K562 (cell line): Measurements from ENCODE around the gene HCAR1. TPM values are rescaled to one million over a fixed set of nuclear protein-coding genes. Genes with fewer than 3 reads are reported as not detected.

ENCODE experiments used
- ATAC-seq: fragments of 200-7000 bp; cut with Tn5 transposase; 3 replicates; pipeline ENCODE4 v1.9.1; 2020; ENCODE audit warnings: moderate library complexity
- BruUV-seq: library from RNA; stranded (reverse); fragments of 400-500 nt; replicated peaks from 2 replicates; lab custom pipeline; 2021; lab: Mats Ljungman, UMichigan
- CTCF ChIA-PET: fragments of 300-600 bp; formaldehyde crosslinking; extraction: SDS; loops from one replicate; lab custom pipeline; 2021; ENCODE audit warnings: low intra/inter-chr PET ratio; lab: Yijun Ruan, JAX
- POLR2A ChIA-PET: fragments of 300-600, 350-650 bp; sonication (Branson Sonifier 250); formaldehyde crosslinking; extraction: SDS; loops from one replicate; lab custom pipeline; 2021; ENCODE audit warnings: antibody characterized with exemption, inconsistent platforms; lab: Yijun Ruan, JAX
- DNase-seq, 4 experiments: peaks; one replicate each; pipeline versions ENCODE4 v3.0.0 to v3.0.0-alpha.2; 2011 to 2018; ENCODE audit warnings: low spot score in 3 of 4, mixed read lengths in 3 of 4; ENCODE audit errors: extremely low read depth in 1 of 4
- FAIRE-seq: peaks from 2 replicates; lab custom pipeline; 2011; peaks lifted over from hg19 to GRCh38; lab: Jason Lieb, UNC
- H2AFZ ChIP-seq: 2 replicates; pipeline ENCODE4 v1.6.0; 2011; ENCODE audit warnings: low read depth, low read length, control low read depth, inconsistent platforms
- H3K27ac ChIP-seq: fragments of 200-600 bp; 3 replicates; pipeline ENCODE4 v1.8.0; 2011; ENCODE audit warnings: low read depth, mild to moderate bottlenecking, control low read depth, inconsistent platforms, low read length, moderate library complexity, mixed read lengths; ENCODE audit errors: extremely low read depth
- H3K27me3 ChIP-seq, 2 experiments: fragments of 300-600 bp in 1 of 2; 2 replicates in 1 of 2; 3 replicates in 1 of 2; pipeline versions ENCODE4 v1.6.0 to v1.8.0; 2011; ENCODE audit warnings: inconsistent platforms in 2 of 2, low read length in 2 of 2, mild to moderate bottlenecking in 1 of 2, mixed read lengths in 1 of 2, moderate library complexity in 1 of 2; ENCODE audit not compliant: control insufficient read depth in 2 of 2, insufficient read depth in 2 of 2
- H3K36me3 ChIP-seq: fragments of 300-600 bp; 3 replicates; pipeline ENCODE4 v1.8.0; 2011; ENCODE audit warnings: mild to moderate bottlenecking, low read length, inconsistent platforms; ENCODE audit not compliant: control insufficient read depth, insufficient read depth
- H3K4me1 ChIP-seq, 2 experiments: fragments of 200-600 bp in 1 of 2; replicated peaks in 1 of 2; 2 replicates in 1 of 2; 3 replicates in 1 of 2; pipeline versions ENCODE4 v1.5.1 to v1.8.0; 2011; ENCODE audit warnings: inconsistent platforms in 2 of 2, low read length in 2 of 2, mild to moderate bottlenecking in 1 of 2, mixed read lengths in 1 of 2, moderate library complexity in 1 of 2; ENCODE audit not compliant: control insufficient read depth in 2 of 2, insufficient read depth in 2 of 2
- H3K4me2 ChIP-seq: 2 replicates; pipeline ENCODE4 v1.6.1; 2011; ENCODE audit warnings: low read length, control low read depth, inconsistent platforms, mixed read lengths; ENCODE audit not compliant: insufficient read depth
- H3K4me3 ChIP-seq: fragments of 200-600 bp; sonication (generic), shearing (Covaris generic); 2 replicates; pipeline ENCODE4 v1.5.1; 2016; ENCODE audit warnings: control low read depth, inconsistent platforms
- H3K79me2 ChIP-seq: fragments of 200-600 bp; 3 replicates; pipeline ENCODE4 v1.8.0; 2011; ENCODE audit warnings: low read length, inconsistent platforms; ENCODE audit not compliant: control insufficient read depth, insufficient read depth
- H3K9ac ChIP-seq, 2 experiments: 2 replicates each; pipeline versions ENCODE4 v1.6.0 to v1.6.1; 2011; ENCODE audit warnings: low read depth in 2 of 2, low read length in 2 of 2, control low read depth in 1 of 2, inconsistent platforms in 1 of 2, mild to moderate bottlenecking in 1 of 2, mixed read lengths in 1 of 2; ENCODE audit not compliant: insufficient read depth in 1 of 2
- H3K9me1 ChIP-seq: one replicate; pipeline ENCODE4 v1.6.0; 2011; ENCODE audit warnings: inconsistent platforms, mild to moderate bottlenecking, low read length, moderate library complexity; ENCODE audit not compliant: control insufficient read depth, insufficient read depth
- H3K9me3 ChIP-seq: replicated peaks from 2 replicates; pipeline ENCODE4 v1.5.1; 2011; ENCODE audit warnings: low read depth, low read length, inconsistent platforms; ENCODE audit not compliant: control insufficient read depth, insufficient read depth
- H4K20me1 ChIP-seq: replicated peaks from 2 replicates; pipeline ENCODE4 v1.6.1; 2011; ENCODE audit warnings: low read length, inconsistent platforms, mixed read lengths; ENCODE audit not compliant: control insufficient read depth, insufficient read depth
- CEBPG ChIP-seq, 3 experiments: fragments of 200-800 bp in 1 of 3; sonication (Bioruptor generic) in 1 of 3; sonication (generic) in 1 of 3; formaldehyde crosslinking in 1 of 3; IDR thresholded peaks in 2 of 3; conservative IDR thresholded peaks in 1 of 3; 2 replicates each; pipeline versions ENCODE4 v1.6.1 to v1.8.0; 2016 to 2022; ENCODE audit warnings: missing compliant biosample characterization in 2 of 3, missing genetic modification characterization in 2 of 3, mild to moderate bottlenecking in 1 of 3, missing genetic modification reagents in 1 of 3
- EP300 ChIP-seq: IDR thresholded peaks from 2 replicates; pipeline ENCODE4 v1.6.1; 2012; ENCODE audit warnings: low read length, improper control_type of control experiment
- GABPB2 ChIP-seq: fragments of 250-450 bp; sonication (Bioruptor Pico); conservative IDR thresholded peaks from 2 replicates; pipeline ENCODE4 v1.5.1; 2021; ENCODE audit warnings: mild to moderate bottlenecking
- MTF1 ChIP-seq: fragments of 250-450 bp; sonication (Bioruptor Pico); IDR thresholded peaks from 2 replicates; pipeline ENCODE4 v1.9.0; 2021; ENCODE audit warnings: moderate library complexity, mild to moderate bottlenecking, inconsistent platforms, borderline replicate concordance
- NCOA2 ChIP-seq, 2 experiments: fragments of 450-650 bp; IDR thresholded peaks; 2 replicates each; pipeline ENCODE4 v1.6.1; 2018; ENCODE audit warnings: mild to moderate bottlenecking in 2 of 2, moderate library complexity in 1 of 2; ENCODE audit not compliant: partially characterized antibody in 2 of 2
- POLR2A ChIP-seq: fragments of 450-650 bp; conservative IDR thresholded peaks from 2 replicates; pipeline ENCODE4 v1.6.1; 2016
- RFX5 ChIP-seq: IDR thresholded peaks from 2 replicates; pipeline ENCODE4 v1.6.1; 2011; ENCODE audit warnings: low read depth, mild to moderate bottlenecking, improper control_type of control experiment, low read length
- RFX7 ChIP-seq: fragments of 250-450 bp; sonication (Bioruptor Pico); IDR thresholded peaks from 2 replicates; pipeline ENCODE4 v1.5.1; 2021; ENCODE audit warnings: mild to moderate bottlenecking
- RNF2 ChIP-seq: sonication (generic); IDR thresholded peaks from 2 replicates; pipeline ENCODE4 v1.6.1; 2016
- ZNF316 ChIP-seq: fragments of 450-650 bp; IDR thresholded peaks from 2 replicates; pipeline ENCODE4 v1.6.1; 2016
- WGBS: fragments of 100-300 bp; shearing (Covaris generic); methylation state at CpG from one replicate; pipeline ENCODE4 v1.1.6; 2016; ENCODE audit warnings: low coverage, mixed read lengths; ENCODE audit not compliant: insufficient coverage; ENCODE audit errors: missing lambda C conversion rate; 5-methylcytosine and 5-hydroxymethylcytosine counted together
- in situ Hi-C: fragments of 300-500 bp; cut with MboI; formaldehyde crosslinking; loops from 4 replicates; pipeline ENCODE4 v1.15.0; 2018; ENCODE audit warnings: inconsistent platforms, mixed read lengths
- intact Hi-C: fragments of 100-400 bp; cut with micrococcal nuclease; formaldehyde crosslinking; loops from 2 replicates; pipeline ENCODE4 v1.14.2; 2022
- polyA plus RNA-seq, 8 experiments: library from polyadenylated mRNA; depleted of rRNA in 4 of 8; stranded (reverse) in 5 of 8; unstranded in 3 of 8; fragments of >200 nt; fragmentation: Nextera tagmentation in 2 of 8; fragmentation: Illumina TruSeq in 1 of 8; extraction: Ambion mirVana in 2 of 8; extraction: Trizol in 1 of 8; gene quantifications; 2 replicates each; pipeline versions ENCODE4 v1.2.1 to v1.2.3, GENCODE V29; 2011 to 2014; ENCODE audit warnings: inconsistent platforms in 1 of 8, missing spikeins in 1 of 8
- total RNA-seq, 7 experiments: library from RNA; depleted of rRNA in 6 of 7; stranded (reverse); fragments of >200 nt in 6 of 7; fragmentation: Illumina TruSeq in 2 of 7; extraction: Trizol in 2 of 7; gene quantifications; 2 replicates each; pipeline versions ENCODE4 v1.2.1 to v1.2.3, GENCODE V29; 2011 to 2021; ENCODE audit warnings: low replicate concordance in 1 of 7
- TF ChIP-seq, protein P1 (sequence below): IDR thresholded peaks from 3 replicates; pipeline ENCODE4 v1.6.1; 2011; ENCODE audit warnings: borderline replicate concordance, mild to moderate bottlenecking, moderate library complexity; ENCODE audit not compliant: insufficient read length; ENCODE audit errors: extremely low read depth
- TF ChIP-seq, protein P2 (sequence below): fragments of 450-650 bp; IDR thresholded peaks from 2 replicates; pipeline ENCODE4 v1.6.1; 2018; ENCODE audit warnings: mild to moderate bottlenecking, low read depth; ENCODE audit not compliant: partially characterized antibody
- TF ChIP-seq, protein P3 (sequence below): IDR thresholded peaks from 2 replicates; pipeline ENCODE4 v1.6.1; 2011; ENCODE audit not compliant: insufficient read length; ENCODE audit errors: extremely low read depth
- TF ChIP-seq, protein P4 (sequence below): sonication (generic); formaldehyde crosslinking; IDR thresholded peaks from 2 replicates; pipeline ENCODE4 v1.8.1; 2023; ENCODE audit warnings: mild to moderate bottlenecking, missing genetic modification reagents
- TF ChIP-seq, protein P5 (sequence below): sonication (generic); formaldehyde crosslinking; IDR thresholded peaks from 2 replicates; pipeline ENCODE4 v1.9.0; 2022; ENCODE audit warnings: mild to moderate bottlenecking, missing genetic modification reagents

The HCAR1 gene
- total and polyA plus RNA-seq, 9 of the 15 experiments (the other 6 are each of a cell fraction or from before 2014, with no cell fraction given), result not detected

DNA sequence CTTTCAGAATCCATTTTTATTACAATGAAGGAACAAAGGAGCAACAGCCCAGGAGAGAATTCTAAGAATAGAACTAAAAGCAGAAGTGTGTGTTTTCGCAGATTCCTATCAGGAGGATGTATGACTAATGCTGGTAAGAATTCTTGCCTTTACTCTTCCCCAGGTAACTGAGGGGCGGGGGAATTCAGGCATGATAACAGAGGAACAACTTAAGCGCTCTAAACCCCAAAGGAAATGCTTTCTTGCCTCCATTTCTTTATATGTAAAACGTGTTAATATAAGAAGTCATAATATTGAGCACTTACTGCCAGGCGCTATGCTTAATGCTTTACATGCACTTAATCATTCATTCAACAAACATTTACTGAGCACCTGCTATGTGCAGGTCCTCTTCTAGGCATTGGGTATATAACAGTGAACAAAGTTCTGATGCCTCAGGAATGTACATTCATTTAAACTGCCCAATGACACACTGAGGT, 4.5 kb downstream of the HCAR1 start:
- Histone ChIP-seq H3K9me1 (no peaks in the 10 kb centered on the region), H3K9ac (no peak overlapping the region), H2AFZ (no peak overlapping the region), H3K4me1 (peaks cover 8 to 9% of the 10 kb centered on the region in 2 experiments; a peak in 3 of 5 replicates), H3K9me3 (no peaks in the 10 kb centered on the region), H3K36me3 (no peaks in the 10 kb centered on the region), H3K27me3 (peaks cover 21 to 33% of the 10 kb centered on the region in 2 experiments), H3K4me2 (no peak overlapping the region), H4K20me1 (peaks cover 3% of the 10 kb centered on the region; the same call in 1 of the 2 replicates), H3K27ac (no peak overlapping the region), H3K4me3 (no peak overlapping the region), H3K79me2 (no peaks in the 10 kb centered on the region)
- no TSS peak for BruUV-seq
- peak in 1 of 4 experiments; percentile 32 for DNase-seq
- in situ Hi-C loops, result no loop called here
- CTCF ChIA-PET, result no interaction called here
- WGBS, result 0% methylated on average over 5 of the region's 5 CpGs
- peak; percentile 40 for FAIRE-seq
- peak; percentile 37; the same call in 2 of the 3 replicates for ATAC-seq
- POLR2A ChIA-PET, result interaction anchor here (0.5 to 1.5 kb wide), 2 partner anchors 16 to 255 kb away, joined by 3 read pairs; no protein-coding TSS in a partner anchor
- intact Hi-C loops, result no loop called here
- peak; percentile 55 for TF ChIP-seq EP300
- TF ChIP-seq GABPB2 (CRISPR knock-in tag), result no peak
- TF ChIP-seq RNF2, result 0 out of 2 replicates have a peak, but pooled peaks have one; percentile 35
- TF ChIP-seq, protein P1, sequence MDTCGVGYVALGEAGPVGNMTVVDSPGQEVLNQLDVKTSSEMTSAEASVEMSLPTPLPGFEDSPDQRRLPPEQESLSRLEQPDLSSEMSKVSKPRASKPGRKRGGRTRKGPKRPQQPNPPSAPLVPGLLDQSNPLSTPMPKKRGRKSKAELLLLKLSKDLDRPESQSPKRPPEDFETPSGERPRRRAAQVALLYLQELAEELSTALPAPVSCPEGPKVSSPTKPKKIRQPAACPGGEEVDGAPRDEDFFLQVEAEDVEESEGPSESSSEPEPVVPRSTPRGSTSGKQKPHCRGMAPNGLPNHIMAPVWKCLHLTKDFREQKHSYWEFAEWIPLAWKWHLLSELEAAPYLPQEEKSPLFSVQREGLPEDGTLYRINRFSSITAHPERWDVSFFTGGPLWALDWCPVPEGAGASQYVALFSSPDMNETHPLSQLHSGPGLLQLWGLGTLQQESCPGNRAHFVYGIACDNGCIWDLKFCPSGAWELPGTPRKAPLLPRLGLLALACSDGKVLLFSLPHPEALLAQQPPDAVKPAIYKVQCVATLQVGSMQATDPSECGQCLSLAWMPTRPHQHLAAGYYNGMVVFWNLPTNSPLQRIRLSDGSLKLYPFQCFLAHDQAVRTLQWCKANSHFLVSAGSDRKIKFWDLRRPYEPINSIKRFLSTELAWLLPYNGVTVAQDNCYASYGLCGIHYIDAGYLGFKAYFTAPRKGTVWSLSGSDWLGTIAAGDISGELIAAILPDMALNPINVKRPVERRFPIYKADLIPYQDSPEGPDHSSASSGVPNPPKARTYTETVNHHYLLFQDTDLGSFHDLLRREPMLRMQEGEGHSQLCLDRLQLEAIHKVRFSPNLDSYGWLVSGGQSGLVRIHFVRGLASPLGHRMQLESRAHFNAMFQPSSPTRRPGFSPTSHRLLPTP, result no peak
- no peak for TF ChIP-seq POLR2A
- TF ChIP-seq, protein P2, sequence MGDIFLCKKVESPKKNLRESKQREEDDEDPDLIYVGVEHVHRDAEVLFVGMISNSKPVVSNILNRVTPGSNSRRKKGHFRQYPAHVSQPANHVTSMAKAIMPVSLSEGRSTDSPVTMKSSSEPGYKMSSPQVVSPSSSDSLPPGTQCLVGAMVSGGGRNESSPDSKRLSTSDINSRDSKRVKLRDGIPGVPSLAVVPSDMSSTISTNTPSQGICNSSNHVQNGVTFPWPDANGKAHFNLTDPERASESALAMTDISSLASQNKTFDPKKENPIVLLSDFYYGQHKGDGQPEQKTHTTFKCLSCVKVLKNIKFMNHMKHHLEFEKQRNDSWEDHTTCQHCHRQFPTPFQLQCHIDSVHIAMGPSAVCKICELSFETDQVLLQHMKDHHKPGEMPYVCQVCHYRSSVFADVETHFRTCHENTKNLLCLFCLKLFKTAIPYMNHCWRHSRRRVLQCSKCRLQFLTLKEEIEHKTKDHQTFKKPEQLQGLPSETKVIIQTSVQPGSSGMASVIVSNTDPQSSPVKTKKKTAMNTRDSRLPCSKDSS, result no peak
- TF ChIP-seq, protein P3, sequence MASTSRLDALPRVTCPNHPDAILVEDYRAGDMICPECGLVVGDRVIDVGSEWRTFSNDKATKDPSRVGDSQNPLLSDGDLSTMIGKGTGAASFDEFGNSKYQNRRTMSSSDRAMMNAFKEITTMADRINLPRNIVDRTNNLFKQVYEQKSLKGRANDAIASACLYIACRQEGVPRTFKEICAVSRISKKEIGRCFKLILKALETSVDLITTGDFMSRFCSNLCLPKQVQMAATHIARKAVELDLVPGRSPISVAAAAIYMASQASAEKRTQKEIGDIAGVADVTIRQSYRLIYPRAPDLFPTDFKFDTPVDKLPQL, result no peak
- TF ChIP-seq ZNF316, result no peak
- TF ChIP-seq NCOA2 (IDR thresholded peaks at IDR 0.05; ENCODE audit: partially characterized antibody in 2 of 2), result no peak
- no peak for TF ChIP-seq CEBPG (CRISPR knock-in tag; IDR thresholded peaks at IDR 0.05)
- no peak for TF ChIP-seq CEBPG (tag; conservative IDR thresholded peaks at IDR 0.05 in 1 of 2, IDR thresholded peaks at IDR 0.05 in 1 of 2)
- TF ChIP-seq RFX7 (CRISPR knock-in tag), result no peak
- TF ChIP-seq, protein P4, sequence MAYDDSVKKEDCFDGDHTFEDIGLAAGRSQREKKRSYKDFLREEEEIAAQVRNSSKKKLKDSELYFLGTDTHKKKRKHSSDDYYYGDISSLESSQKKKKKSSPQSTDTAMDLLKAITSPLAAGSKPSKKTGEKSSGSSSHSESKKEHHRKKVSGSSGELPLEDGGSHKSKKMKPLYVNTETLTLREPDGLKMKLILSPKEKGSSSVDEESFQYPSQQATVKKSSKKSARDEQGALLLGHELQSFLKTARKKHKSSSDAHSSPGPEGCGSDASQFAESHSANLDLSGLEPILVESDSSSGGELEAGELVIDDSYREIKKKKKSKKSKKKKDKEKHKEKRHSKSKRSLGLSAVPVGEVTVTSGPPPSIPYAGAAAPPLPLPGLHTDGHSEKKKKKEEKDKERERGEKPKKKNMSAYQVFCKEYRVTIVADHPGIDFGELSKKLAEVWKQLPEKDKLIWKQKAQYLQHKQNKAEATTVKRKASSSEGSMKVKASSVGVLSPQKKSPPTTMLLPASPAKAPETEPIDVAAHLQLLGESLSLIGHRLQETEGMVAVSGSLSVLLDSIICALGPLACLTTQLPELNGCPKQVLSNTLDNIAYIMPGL (CRISPR knock-in tag), result no peak
- TF ChIP-seq, protein P5, sequence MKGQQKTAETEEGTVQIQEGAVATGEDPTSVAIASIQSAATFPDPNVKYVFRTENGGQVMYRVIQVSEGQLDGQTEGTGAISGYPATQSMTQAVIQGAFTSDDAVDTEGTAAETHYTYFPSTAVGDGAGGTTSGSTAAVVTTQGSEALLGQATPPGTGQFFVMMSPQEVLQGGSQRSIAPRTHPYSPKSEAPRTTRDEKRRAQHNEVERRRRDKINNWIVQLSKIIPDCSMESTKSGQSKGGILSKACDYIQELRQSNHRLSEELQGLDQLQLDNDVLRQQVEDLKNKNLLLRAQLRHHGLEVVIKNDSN (CRISPR knock-in tag), result no peak
- TF ChIP-seq MTF1, result no peak
- TF ChIP-seq RFX5, result no peak
